ENCODE data around the gene DENND4A. TPM values are rescaled to one million over a fixed set of nuclear protein-coding genes. Genes with fewer than 3 reads are reported as not detected.
A peak's percentile ranks its signal among the peaks of the same experiment; 100 is the strongest.

The DENND4A gene
- total and polyA plus RNA-seq, 2 of the 4 experiments (the other 2 are of a cell fraction): 4.1 to 17.7 TPM

- peak overlapping the region; percentile 60; the same call in 1 of the 2 replicates for H4K91ac ChIP-seq (ENCODE audit: insufficient read depth, low read depth, low read length)
- H3K4me2 ChIP-seq (ENCODE audit: low read depth, low read length): no peak overlapping the region
- DNase-seq: peak; percentile 64
- H3K27me3 ChIP-seq (ENCODE audit: control insufficient read depth, insufficient read depth, low read length): no peaks in the 10 kb centered on the region
- H2BK20ac ChIP-seq (ENCODE audit: low read depth, low read length): peak overlapping the region; percentile 95; the same call in 1 of the 2 replicates
- no peaks in the 10 kb centered on the region for H3K9me3 ChIP-seq (ENCODE audit: control insufficient read depth, insufficient read depth, low read length)
- H3K14ac ChIP-seq (replicated peaks; ENCODE audit: low read depth, low read length): peak overlapping the region; percentile 47; the same call in 1 of the 2 replicates
- in situ Hi-C loops (cut with MboI; ENCODE audit: low sequenced_read_pairs) (no loop called here), dilution Hi-C loops (cut with HindIII; ENCODE audit: low sequenced_read_pairs, unreplicated experiment) (no loop called here), intact Hi-C loops (cut with micrococcal nuclease) (no loop called here)
- peak overlapping the region; percentile 82 for H2BK5ac ChIP-seq (ENCODE audit: low read depth, low read length, poor library complexity, severe bottlenecking)
- no peak overlapping the region for H2AK9ac ChIP-seq (replicated peaks; ENCODE audit: low read depth, low read length, poor library complexity)
- TF ChIP-seq, protein P1, sequence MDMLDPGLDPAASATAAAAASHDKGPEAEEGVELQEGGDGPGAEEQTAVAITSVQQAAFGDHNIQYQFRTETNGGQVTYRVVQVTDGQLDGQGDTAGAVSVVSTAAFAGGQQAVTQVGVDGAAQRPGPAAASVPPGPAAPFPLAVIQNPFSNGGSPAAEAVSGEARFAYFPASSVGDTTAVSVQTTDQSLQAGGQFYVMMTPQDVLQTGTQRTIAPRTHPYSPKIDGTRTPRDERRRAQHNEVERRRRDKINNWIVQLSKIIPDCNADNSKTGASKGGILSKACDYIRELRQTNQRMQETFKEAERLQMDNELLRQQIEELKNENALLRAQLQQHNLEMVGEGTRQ (IDR thresholded peaks at IDR 0.05; ENCODE audit: low read depth, low read length): no peak
- no peak for TF ChIP-seq NFE2L2 (IDR thresholded peaks at IDR 0.05; ENCODE audit: low read depth, low read length)
- TF ChIP-seq BHLHE40 (IDR thresholded peaks at IDR 0.05; ENCODE audit: low read depth, low read length): 0 out of 2 replicates have a peak, but pooled peaks have one; percentile 9
- H3K79me1 ChIP-seq (ENCODE audit: low read depth in 1 of 2, low read length in 2 of 2): no peaks in the 10 kb centered on the region
- no peak overlapping the region for H3K23ac ChIP-seq (ENCODE audit: low read depth, low read length)
- ATAC-seq (ENCODE audit: low read depth): peak; percentile 84
- H2AK5ac ChIP-seq (ENCODE audit: low read depth, low read length): 0 out of 2 replicates have a peak overlapping the region, but pooled peaks have one; percentile 79
- H3K27ac ChIP-seq (ENCODE audit: insufficient read depth, low read length): no peak overlapping the region
- ChIA-PET POLR2A (ENCODE audit: unreplicated experiment) (interaction anchor here (0.7 kb wide), 1 partner anchor 88 kb away, joined by 7 read pairs; no protein-coding TSS in a partner anchor), CTCF (interaction anchor here (0.6 to 1.7 kb wide), 5 partner anchors 12 to 227 kb away, joined by 3 to 9 read pairs (median 4); no protein-coding TSS in a partner anchor)
- peaks cover 13% of the 10 kb centered on the region for H3K36me3 ChIP-seq (ENCODE audit: control insufficient read depth, insufficient read depth, low read length)
- peak overlapping the region in 1 of 2 experiments; percentile 71; a peak in 3 of 4 replicates for H4K8ac ChIP-seq (ENCODE audit: low read depth in 2 of 2, low read length in 2 of 2)
- H3K4me1 ChIP-seq (ENCODE audit: control insufficient read depth, insufficient read depth, low read length): peaks cover 17% of the 10 kb centered on the region
- H3K18ac ChIP-seq (ENCODE audit: low read depth, low read length): peak overlapping the region; percentile 22; the same call in 1 of the 2 replicates
- no peak overlapping the region for H2AFZ ChIP-seq (replicated peaks; ENCODE audit: low read length, poor library complexity)
- peaks cover 13% of the 10 kb centered on the region for H3K9me1 ChIP-seq (ENCODE audit: insufficient read depth, low read length)
- no peaks in the 10 kb centered on the region for H4K20me1 ChIP-seq (ENCODE audit: insufficient read depth, low read length)
- H3K4me3 ChIP-seq (ENCODE audit: insufficient read depth, low read depth, low read length): no peak overlapping the region
- H4K5ac ChIP-seq (ENCODE audit: low read depth, low read length): no peak overlapping the region
- H3K9ac ChIP-seq (ENCODE audit: low read depth, low read length): no peak overlapping the region
- H3K56ac ChIP-seq (ENCODE audit: extremely low read depth, insufficient read depth, low read length): no peak overlapping the region
- H2BK120ac ChIP-seq (ENCODE audit: low read depth, low read length): peak overlapping the region; percentile 80
- BruUV-seq (replicated peaks): no TSS peak
- H3K4ac ChIP-seq (ENCODE audit: low read depth, low read length): peak overlapping the region; percentile 44; the same call in 1 of the 2 replicates
- peak overlapping the region; percentile 30; the same call in 1 of the 3 replicates for H2BK15ac ChIP-seq (ENCODE audit: low read depth, low read length)
Observed at GRCh38 chr15:65653341-65653740, 138.8 kb downstream of the DENND4A start.
